ENCODE results near the gene TP53INP2.

- no peak for TF ChIP-seq GATA2 (IDR thresholded peaks at IDR 0.05; ENCODE audit: low read depth, low read length)
- TF ChIP-seq GATA3 (IDR thresholded peaks at IDR 0.05; ENCODE audit: low read depth, low read length) = no peak
Measured at GRCh38 chr20:34703424-34704176, 544 bp upstream of the TP53INP2 start.
